Body of pancreas (tissue), 4 donors: ENCODE results near the gene SIK3. TPM values are rescaled to one million over a fixed set of nuclear protein-coding genes. Genes with fewer than 3 reads are reported as not detected.

Experiments
- ATAC-seq: fragments of 150-250 bp; one replicate; pipeline ENCODE4 v1.9.1; 2016
- DNase-seq, 4 donors: peaks; one replicate each; pipeline ENCODE4 v3.0.0-alpha.2; 2019
- H3K27ac ChIP-seq, 4 donors: fragments of 200-600 bp; sonication (generic); 1 replicate in 3 of 4; 2 replicates in 1 of 4; pipeline versions ENCODE4 v1.5.1 to v1.6.1; 2016 to 2019; ENCODE audit warnings: mild to moderate bottlenecking in 1 of 4, mixed read lengths in 1 of 4, moderate library complexity in 1 of 4
- H3K27me3 ChIP-seq, 2 donors: fragments of 200-600 bp; sonication (generic); one replicate each; pipeline ENCODE4 v1.6.0; 2016; ENCODE audit warnings: mild to moderate bottlenecking in 1 of 2
- H3K36me3 ChIP-seq, 2 donors: fragments of 200-600 bp; sonication (generic); replicated peaks in 1 of 2; 2 replicates each; pipeline ENCODE4 v1.5.1; 2016; ENCODE audit warnings: low read depth in 2 of 2; ENCODE audit not compliant: insufficient read depth in 1 of 2
- H3K4me1 ChIP-seq: fragments of 200-600 bp; sonication (generic); one replicate; pipeline ENCODE4 v1.6.0; 2016
- H3K4me3 ChIP-seq, 2 donors: fragments of 200-600 bp; sonication (generic); 1 replicate in 1 of 2; 2 replicates in 1 of 2; pipeline ENCODE4 v1.5.1; 2016 to 2019
- H3K9me3 ChIP-seq, 3 donors: fragments of 200-600 bp; sonication (generic); 1 replicate in 2 of 3; 2 replicates in 1 of 3; pipeline ENCODE4 v1.5.1; 2016
- POLR2A ChIP-seq, 3 donors: fragments of 450-650 bp; IDR thresholded peaks; one replicate each; pipeline ENCODE4 v1.6.1; 2016; ENCODE audit warnings: antibody characterized with exemption in 3 of 3, mild to moderate bottlenecking in 2 of 3
- WGBS, 2 donors: methylation state at CpG; one replicate each; pipeline ENCODE4 v1.1.5; 2017; 5-methylcytosine and 5-hydroxymethylcytosine counted together
- intact Hi-C: fragments of 100-400 bp; cut with DNase I; formaldehyde crosslinking; loops from one replicate; pipeline ENCODE4 v1.15.1; 2023
- total RNA-seq, 2 donors: library from RNA; depleted of rRNA; stranded (reverse); fragments of >200 nt; gene quantifications; one replicate each; pipeline ENCODE4 v1.1.0, GENCODE V29; 2016
- TF ChIP-seq, protein P1 (sequence below), 7 experiments: fragments of 450-650 bp in 4 of 7; fragments of 200-600 bp in 3 of 7; sonication (generic) in 3 of 7; IDR thresholded peaks; one replicate each; pipeline ENCODE4 v1.5.1; 2016 to 2019; ENCODE audit warnings: antibody characterized with exemption in 7 of 7

The SIK3 gene
- total RNA-seq, 2 donors from 2014 or later: 24.1 to 46.1 TPM

DNA sequence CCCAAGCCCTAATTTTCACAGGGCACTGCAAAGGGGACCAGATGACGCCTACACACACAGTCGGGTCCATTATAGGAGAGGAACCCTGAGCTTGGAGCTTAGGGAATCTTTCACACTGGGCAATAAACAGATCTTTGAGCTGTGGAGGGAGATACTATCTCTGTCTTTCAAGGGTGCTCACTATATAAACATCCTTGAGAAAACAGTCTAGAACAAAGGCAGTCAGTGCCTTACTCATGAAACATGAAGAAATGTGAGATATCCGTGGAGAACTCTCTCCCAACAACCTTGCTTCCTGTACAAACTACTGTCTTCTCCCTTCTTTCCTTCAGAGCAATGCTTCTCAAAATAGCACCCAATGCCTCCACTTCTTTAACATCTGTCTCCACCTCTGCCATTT is 151.8 kb downstream of the SIK3 start:
- Histone ChIP-seq H3K27ac (no peak overlapping the region), H3K36me3 (peaks cover 0 to 2% of the 10 kb centered on the region in 2 donors), H3K4me1 (no peaks in the 10 kb centered on the region), H3K27me3 (no peaks in the 10 kb centered on the region), H3K4me3 (no peak overlapping the region), H3K9me3 (no peaks in the 10 kb centered on the region)
- TF ChIP-seq POLR2A (IDR thresholded peaks at IDR 0.05): no peak
- TF ChIP-seq, protein P1, sequence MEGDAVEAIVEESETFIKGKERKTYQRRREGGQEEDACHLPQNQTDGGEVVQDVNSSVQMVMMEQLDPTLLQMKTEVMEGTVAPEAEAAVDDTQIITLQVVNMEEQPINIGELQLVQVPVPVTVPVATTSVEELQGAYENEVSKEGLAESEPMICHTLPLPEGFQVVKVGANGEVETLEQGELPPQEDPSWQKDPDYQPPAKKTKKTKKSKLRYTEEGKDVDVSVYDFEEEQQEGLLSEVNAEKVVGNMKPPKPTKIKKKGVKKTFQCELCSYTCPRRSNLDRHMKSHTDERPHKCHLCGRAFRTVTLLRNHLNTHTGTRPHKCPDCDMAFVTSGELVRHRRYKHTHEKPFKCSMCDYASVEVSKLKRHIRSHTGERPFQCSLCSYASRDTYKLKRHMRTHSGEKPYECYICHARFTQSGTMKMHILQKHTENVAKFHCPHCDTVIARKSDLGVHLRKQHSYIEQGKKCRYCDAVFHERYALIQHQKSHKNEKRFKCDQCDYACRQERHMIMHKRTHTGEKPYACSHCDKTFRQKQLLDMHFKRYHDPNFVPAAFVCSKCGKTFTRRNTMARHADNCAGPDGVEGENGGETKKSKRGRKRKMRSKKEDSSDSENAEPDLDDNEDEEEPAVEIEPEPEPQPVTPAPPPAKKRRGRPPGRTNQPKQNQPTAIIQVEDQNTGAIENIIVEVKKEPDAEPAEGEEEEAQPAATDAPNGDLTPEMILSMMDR (IDR thresholded peaks at IDR 0.05): no peak
- intact Hi-C loops: no loop called here
- DNase-seq (no peak), ATAC-seq (no peak)
- 81 to 87% methylated on average over 3 of the region's 3 CpGs for WGBS, 2 donors

DNA sequence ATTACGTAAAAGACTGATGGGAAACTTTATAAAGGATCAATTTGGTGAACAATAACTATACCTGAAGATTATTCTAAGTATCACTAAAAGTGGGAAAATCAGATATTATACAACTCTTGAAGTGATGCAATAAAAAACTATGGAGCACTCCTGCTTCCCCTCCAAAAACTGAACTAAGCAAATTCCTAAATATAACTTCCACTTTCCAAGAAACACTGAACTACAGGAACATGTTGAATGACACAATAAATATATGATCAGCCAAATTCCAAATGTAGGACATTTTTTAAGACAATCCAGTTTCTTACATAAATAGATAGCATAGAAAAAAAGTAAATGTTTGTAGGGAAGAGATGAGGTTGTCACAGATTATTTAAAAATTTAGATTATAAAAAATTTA is 158.7 kb downstream of the SIK3 start:
- Histone ChIP-seq H3K36me3 (no peaks in the 10 kb centered on the region), H3K4me3 (no peak overlapping the region), H3K27ac (no peak overlapping the region), H3K9me3 (no peaks in the 10 kb centered on the region), H3K27me3 (no peaks in the 10 kb centered on the region), H3K4me1 (no peaks in the 10 kb centered on the region)
- TF ChIP-seq POLR2A (IDR thresholded peaks at IDR 0.05): no peak
- TF ChIP-seq, protein P1 (IDR thresholded peaks at IDR 0.05): no peak
- DNase-seq: no peak
- ATAC-seq: no peak
- WGBS, 2 donors: 95 to 100% methylated on average over 1 of the region's 1 CpG
- intact Hi-C loops: no loop called here

DNA sequence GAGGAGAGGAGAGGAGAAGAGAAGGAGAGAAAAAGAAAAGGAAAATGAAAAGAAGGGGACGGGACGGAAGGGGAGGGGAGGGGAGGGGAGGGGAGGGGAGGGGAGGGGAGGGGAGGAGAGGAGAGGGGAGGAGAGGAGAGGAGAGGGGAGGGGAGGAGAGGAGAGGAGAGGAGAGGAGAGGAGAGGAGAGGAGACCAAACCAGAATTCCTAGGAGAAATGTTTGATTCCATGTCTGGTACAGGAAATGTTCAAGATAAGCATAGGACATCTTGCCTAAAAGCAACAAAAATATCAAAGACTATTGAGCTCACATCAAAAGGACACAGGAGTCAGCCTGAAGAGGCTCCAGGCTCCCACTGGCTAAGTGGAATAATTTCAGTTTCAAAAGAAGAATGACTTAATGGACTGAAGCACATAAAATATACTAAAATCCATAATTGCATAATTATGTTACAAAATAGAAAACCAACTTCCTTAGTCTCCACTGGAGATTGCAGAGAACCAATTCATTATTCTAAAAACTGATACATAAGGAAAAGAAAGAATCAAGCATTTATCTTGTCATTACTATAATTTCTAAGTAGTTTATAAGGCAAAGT is 159.7 kb downstream of the SIK3 start:
- H3K27ac ChIP-seq: no peak overlapping the region
- TF ChIP-seq, protein P1 (IDR thresholded peaks at IDR 0.05): no peak
- TF ChIP-seq POLR2A (IDR thresholded peaks at IDR 0.05): no peak
- no peak overlapping the region for H3K4me3 ChIP-seq
- DNase-seq (no peak), ATAC-seq (no peak)
- no peaks in the 10 kb centered on the region for H3K36me3 ChIP-seq
- H3K27me3 ChIP-seq: no peaks in the 10 kb centered on the region
- intact Hi-C loops: no loop called here
- no peaks in the 10 kb centered on the region for H3K9me3 ChIP-seq
- 100% methylated on average over 1 to 2 of the region's 2 CpGs for WGBS, 2 donors
- H3K4me1 ChIP-seq: no peaks in the 10 kb centered on the region

DNA sequence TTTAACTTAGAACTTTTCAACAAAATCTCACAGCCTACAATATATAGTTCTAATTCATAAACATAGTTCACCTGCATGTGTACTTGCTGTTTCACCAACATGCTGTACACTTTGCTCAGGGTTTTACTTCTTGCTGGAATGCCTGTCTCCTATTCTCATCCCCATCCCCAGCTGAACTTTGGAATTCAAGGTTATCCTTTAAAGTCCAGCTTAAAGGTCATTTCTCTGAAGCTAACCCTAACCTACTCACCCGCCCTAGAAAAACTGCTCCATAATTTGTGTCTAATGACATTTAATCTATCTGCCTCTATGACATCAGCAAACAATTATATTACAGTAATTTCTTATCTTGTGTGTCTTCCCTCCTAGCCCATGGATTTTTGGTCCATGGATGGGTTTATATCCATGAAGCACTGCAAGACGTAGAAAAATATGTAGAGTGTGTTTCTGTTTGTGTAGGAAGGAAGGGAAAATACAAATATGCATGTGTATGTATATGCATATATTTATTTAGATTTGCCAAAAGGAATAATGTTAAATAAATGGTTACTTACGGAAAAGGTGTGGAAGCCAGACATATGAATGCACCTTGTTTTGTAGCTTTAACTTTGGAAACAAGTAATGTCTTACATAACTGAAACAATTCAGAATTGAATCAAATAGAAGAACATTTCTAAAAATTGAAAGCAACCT is 161.3 kb downstream of the SIK3 start:
- Histone ChIP-seq H3K4me1 (no peaks in the 10 kb centered on the region), H3K27ac (no peak overlapping the region), H3K36me3 (no peaks in the 10 kb centered on the region), H3K27me3 (no peaks in the 10 kb centered on the region), H3K9me3 (no peaks in the 10 kb centered on the region), H3K4me3 (no peak overlapping the region)
- intact Hi-C loops: no loop called here
- no peak for TF ChIP-seq POLR2A (IDR thresholded peaks at IDR 0.05)
- TF ChIP-seq, protein P1 (IDR thresholded peaks at IDR 0.05): no peak
- 91 to 92% methylated on average over 3 of the region's 3 CpGs for WGBS, 2 donors
- no peak for ATAC-seq
- no peak for DNase-seq

DNA sequence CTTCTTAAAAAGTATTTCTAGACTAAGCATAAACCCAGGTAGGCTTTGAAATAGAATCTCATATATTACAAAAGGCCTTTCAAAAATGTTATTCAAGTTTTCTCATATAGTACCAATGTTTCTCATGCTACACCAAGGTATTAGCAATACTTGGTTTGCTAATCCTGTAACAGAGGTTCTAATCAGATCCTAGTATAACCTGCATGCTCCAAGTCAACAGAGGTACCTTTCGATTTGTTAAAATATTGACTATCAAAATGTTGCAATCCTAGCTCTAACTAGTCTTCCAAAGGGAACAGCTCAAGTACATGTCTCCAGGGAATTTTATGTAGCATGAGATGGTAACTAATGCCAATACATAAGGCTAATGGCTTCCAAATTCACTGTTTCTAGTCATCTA is 162.7 kb downstream of the SIK3 start:
- intact Hi-C loops: no loop called here
- no peak for TF ChIP-seq POLR2A (IDR thresholded peaks at IDR 0.05)
- TF ChIP-seq, protein P1 (IDR thresholded peaks at IDR 0.05): no peak
- H3K4me3 ChIP-seq: no peak overlapping the region
- 93 to 100% methylated on average over 1 of the region's 1 CpG for WGBS, 2 donors
- H3K36me3 ChIP-seq: no peaks in the 10 kb centered on the region
- peaks cover 2% of the 10 kb centered on the region for H3K4me1 ChIP-seq
- no peaks in the 10 kb centered on the region for H3K9me3 ChIP-seq
- H3K27ac ChIP-seq: no peak overlapping the region
- no peaks in the 10 kb centered on the region for H3K27me3 ChIP-seq
- DNase-seq (no peak), ATAC-seq (no peak)
